ENCODE results near the gene THADA.

The THADA gene

GRCh38 chr2:43302961-43303494 is 292.8 kb downstream of the THADA start:
- H4K20me1 ChIP-seq (ENCODE audit: insufficient read depth, low read length): no peaks in the 10 kb centered on the region
- H3K9ac ChIP-seq (ENCODE audit: low read depth, low read length): no peak overlapping the region
- H3K4me3 ChIP-seq (ENCODE audit: low read depth in 1 of 2, low read length in 2 of 2): no peak overlapping the region
- DNase-seq: no peak
- H2AFZ ChIP-seq (ENCODE audit: low read depth, low read length): no peak overlapping the region
- no peak for TF ChIP-seq EZH2 (IDR thresholded peaks at IDR 0.05; ENCODE audit: borderline replicate concordance, low read depth, low read length, severe bottlenecking)
- TF ChIP-seq, protein P1, sequence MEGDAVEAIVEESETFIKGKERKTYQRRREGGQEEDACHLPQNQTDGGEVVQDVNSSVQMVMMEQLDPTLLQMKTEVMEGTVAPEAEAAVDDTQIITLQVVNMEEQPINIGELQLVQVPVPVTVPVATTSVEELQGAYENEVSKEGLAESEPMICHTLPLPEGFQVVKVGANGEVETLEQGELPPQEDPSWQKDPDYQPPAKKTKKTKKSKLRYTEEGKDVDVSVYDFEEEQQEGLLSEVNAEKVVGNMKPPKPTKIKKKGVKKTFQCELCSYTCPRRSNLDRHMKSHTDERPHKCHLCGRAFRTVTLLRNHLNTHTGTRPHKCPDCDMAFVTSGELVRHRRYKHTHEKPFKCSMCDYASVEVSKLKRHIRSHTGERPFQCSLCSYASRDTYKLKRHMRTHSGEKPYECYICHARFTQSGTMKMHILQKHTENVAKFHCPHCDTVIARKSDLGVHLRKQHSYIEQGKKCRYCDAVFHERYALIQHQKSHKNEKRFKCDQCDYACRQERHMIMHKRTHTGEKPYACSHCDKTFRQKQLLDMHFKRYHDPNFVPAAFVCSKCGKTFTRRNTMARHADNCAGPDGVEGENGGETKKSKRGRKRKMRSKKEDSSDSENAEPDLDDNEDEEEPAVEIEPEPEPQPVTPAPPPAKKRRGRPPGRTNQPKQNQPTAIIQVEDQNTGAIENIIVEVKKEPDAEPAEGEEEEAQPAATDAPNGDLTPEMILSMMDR (IDR thresholded peaks at IDR 0.05; ENCODE audit: borderline replicate concordance, extremely low read depth, low read length, poor library complexity, severe bottlenecking): no peak
- H3K36me3 ChIP-seq (ENCODE audit: insufficient read depth, low read length): no peaks in the 10 kb centered on the region; the same call in 1 of the 2 replicates
- ATAC-seq (ENCODE audit: insufficient read depth, low read depth): no peak
- H3K9me3 ChIP-seq (ENCODE audit: insufficient read depth, low read length, severe bottlenecking): no peaks in the 10 kb centered on the region
- H3K4me1 ChIP-seq (ENCODE audit: insufficient read depth, low read length): no peaks in the 10 kb centered on the region
- no peak overlapping the region for H3K4me2 ChIP-seq (ENCODE audit: insufficient read depth, low read length)
- H3K27ac ChIP-seq (ENCODE audit: low read length): no peak overlapping the region
- no peaks in the 10 kb centered on the region for H3K27me3 ChIP-seq (ENCODE audit: insufficient read depth, low read length, poor library complexity)
- H3K79me2 ChIP-seq (ENCODE audit: insufficient read depth, low read length): no peaks in the 10 kb centered on the region

GRCh38 chr2:43302182-43302960 is 293.5 kb downstream of the THADA start:
- H3K4me3 ChIP-seq (ENCODE audit: low read depth in 1 of 2, low read length in 2 of 2): no peak overlapping the region
- no peak for DNase-seq
- TF ChIP-seq, protein P1 (IDR thresholded peaks at IDR 0.05; ENCODE audit: borderline replicate concordance, extremely low read depth, low read length, poor library complexity, severe bottlenecking): no peak
- no peak for TF ChIP-seq EZH2 (IDR thresholded peaks at IDR 0.05; ENCODE audit: borderline replicate concordance, low read depth, low read length, severe bottlenecking)
- H3K27me3 ChIP-seq (ENCODE audit: insufficient read depth, low read length, poor library complexity): no peaks in the 10 kb centered on the region
- ATAC-seq (ENCODE audit: insufficient read depth, low read depth): no peak
- H3K4me1 ChIP-seq (ENCODE audit: insufficient read depth, low read length): no peaks in the 10 kb centered on the region
- H2AFZ ChIP-seq (ENCODE audit: low read depth, low read length): no peak overlapping the region
- H3K9me3 ChIP-seq (ENCODE audit: insufficient read depth, low read length, severe bottlenecking): no peaks in the 10 kb centered on the region
- H3K4me2 ChIP-seq (ENCODE audit: insufficient read depth, low read length): no peak overlapping the region
- no peaks in the 10 kb centered on the region for H3K79me2 ChIP-seq (ENCODE audit: insufficient read depth, low read length)
- no peaks in the 10 kb centered on the region for H4K20me1 ChIP-seq (ENCODE audit: insufficient read depth, low read length)
- H3K9ac ChIP-seq (ENCODE audit: low read depth, low read length): no peak overlapping the region
- H3K36me3 ChIP-seq (ENCODE audit: insufficient read depth, low read length): no peaks in the 10 kb centered on the region; the same call in 1 of the 2 replicates
- H3K27ac ChIP-seq (ENCODE audit: low read length): no peak overlapping the region

DNA sequence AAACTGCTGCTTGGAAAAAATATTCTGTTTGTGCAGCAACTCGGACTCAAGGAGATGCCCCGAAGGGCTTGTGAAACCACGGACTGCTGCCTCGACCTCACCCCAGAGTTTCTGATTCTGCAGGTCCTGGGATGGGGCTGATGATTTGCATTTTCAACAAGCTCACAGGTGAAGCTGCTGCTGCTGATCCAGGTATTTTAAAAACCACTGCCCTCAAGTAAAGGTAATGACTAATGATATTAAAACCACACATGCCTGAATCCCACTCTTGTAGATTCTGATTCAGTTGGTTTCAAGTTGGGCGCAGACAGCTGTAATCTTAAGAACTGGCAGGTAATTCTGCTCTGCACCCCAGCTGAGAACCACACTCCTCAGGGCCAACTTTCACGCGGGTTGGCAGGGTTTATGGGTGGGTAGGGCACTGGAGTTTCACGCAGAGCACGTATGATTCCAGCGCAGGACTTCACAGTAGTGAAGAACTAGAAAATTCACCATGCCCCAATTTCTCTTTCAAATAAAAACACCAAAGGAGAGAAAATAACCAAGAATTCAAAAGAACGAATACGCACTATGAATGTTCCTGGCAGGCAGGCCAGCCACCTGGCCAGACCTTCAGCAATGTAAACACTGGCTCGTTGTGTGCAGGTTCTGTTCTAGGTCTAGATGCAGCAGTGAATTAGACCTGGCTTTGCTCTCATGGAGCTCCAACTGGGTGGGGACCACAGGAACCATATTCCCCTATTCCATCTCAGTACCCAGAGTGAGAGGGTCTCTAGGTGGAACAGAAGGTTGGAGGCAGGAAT is 294.9 kb downstream of the THADA start:
- Histone ChIP-seq H3K4me1 (ENCODE audit: insufficient read depth, low read length) (no peaks in the 10 kb centered on the region), H3K9me3 (ENCODE audit: insufficient read depth, low read length, severe bottlenecking) (no peaks in the 10 kb centered on the region), H3K36me3 (ENCODE audit: insufficient read depth, low read length) (no peaks in the 10 kb centered on the region), H4K20me1 (ENCODE audit: insufficient read depth, low read length) (no peaks in the 10 kb centered on the region), H3K79me2 (ENCODE audit: insufficient read depth, low read length) (no peaks in the 10 kb centered on the region), H3K4me2 (ENCODE audit: insufficient read depth, low read length) (no peak overlapping the region), H2AFZ (ENCODE audit: low read depth, low read length) (no peak overlapping the region), H3K9ac (ENCODE audit: low read depth, low read length) (no peak overlapping the region), H3K4me3 (ENCODE audit: low read depth in 1 of 2, low read length in 2 of 2) (no peak overlapping the region), H3K27me3 (ENCODE audit: insufficient read depth, low read length, poor library complexity) (no peaks in the 10 kb centered on the region), H3K27ac (ENCODE audit: low read length) (no peak overlapping the region)
- TF ChIP-seq, protein P1 (IDR thresholded peaks at IDR 0.05; ENCODE audit: borderline replicate concordance, extremely low read depth, low read length, poor library complexity, severe bottlenecking): no peak
- TF ChIP-seq EZH2 (IDR thresholded peaks at IDR 0.05; ENCODE audit: borderline replicate concordance, low read depth, low read length, severe bottlenecking): no peak
- ATAC-seq (ENCODE audit: insufficient read depth, low read depth) (no peak), DNase-seq (no peak)
